Stimulated activated CD4-positive, alpha-beta T cell treated with anti-CD3 and anti-CD28 coated beads, TNF-alpha, amount 100 ng/mL, for 1 hour (primary cell): ENCODE results near the gene LPCAT1.

Experiments
- DNase-seq, 3 donors: peaks; one replicate each; pipeline ENCODE4 v3.0.0-alpha.2; 2020; ENCODE audit warnings: low read depth in 3 of 3, low spot score in 1 of 3

The LPCAT1 gene

DNA sequence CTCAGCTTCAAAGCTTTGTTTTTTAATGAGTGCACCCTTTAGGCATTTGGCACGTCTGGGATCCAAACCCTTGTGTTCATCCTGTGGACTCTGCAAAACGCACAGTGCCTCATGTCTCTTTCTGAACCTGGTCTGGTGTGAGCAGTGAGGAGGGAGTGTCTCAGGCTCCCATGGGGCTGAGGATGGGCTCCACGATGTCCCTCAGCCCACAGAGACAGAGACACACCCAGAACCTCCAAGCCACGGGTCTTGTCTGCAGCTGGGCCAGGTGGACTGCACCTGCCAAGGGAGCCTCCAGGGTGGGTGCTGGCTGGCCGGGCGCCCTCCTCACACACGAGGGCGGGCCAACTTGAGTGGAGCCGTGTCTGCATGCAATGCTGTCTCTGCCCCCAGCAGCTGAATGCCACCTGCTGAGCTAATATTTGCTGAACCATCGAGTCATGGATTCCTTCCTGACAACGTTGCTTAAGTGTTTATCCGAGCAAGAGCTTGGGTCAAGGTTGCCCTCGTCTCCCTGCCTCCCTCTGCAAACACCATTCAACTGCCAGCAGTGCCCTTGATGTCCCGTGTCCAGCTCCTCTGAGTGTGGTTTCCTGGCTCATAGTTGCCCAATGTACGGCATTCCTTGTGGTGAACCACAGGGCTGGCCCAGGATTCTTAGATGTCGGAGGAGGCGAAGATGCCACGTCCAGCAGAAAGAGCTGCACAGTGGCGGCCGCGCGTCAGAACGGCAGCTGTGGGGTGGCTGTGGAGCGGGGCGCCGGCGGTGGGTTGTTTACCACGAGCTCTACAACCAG, 31.4 kb upstream of the LPCAT1 start:
- DNase-seq = no peak

DNA sequence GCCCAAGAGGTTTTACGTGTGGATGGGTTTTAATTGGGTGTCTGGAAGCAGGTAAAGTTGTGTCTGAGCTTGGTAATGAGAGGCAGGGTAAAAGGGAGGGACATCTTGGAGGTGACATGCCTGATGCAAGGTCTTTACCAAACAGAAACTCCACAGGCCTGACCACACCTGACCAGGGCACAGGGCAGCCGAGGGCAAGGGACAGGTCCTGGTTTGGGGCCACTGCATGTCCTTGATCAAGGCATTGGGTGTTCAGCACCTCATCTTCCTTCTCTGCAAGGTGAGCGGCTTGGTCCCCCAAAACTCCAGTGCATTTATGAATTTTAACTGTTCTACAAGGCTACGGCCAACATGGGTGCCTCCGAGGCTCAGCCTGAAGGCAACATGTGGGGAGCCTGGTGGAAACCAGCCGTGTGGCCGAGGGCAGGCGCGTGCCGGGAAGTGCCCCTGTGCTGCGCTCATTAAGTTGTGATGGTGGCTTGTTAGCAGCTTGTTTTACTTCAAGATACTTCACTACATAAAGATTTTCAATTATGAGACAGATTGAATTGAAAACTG, 30.7 kb upstream of the LPCAT1 start:
- no peak for DNase-seq

DNA sequence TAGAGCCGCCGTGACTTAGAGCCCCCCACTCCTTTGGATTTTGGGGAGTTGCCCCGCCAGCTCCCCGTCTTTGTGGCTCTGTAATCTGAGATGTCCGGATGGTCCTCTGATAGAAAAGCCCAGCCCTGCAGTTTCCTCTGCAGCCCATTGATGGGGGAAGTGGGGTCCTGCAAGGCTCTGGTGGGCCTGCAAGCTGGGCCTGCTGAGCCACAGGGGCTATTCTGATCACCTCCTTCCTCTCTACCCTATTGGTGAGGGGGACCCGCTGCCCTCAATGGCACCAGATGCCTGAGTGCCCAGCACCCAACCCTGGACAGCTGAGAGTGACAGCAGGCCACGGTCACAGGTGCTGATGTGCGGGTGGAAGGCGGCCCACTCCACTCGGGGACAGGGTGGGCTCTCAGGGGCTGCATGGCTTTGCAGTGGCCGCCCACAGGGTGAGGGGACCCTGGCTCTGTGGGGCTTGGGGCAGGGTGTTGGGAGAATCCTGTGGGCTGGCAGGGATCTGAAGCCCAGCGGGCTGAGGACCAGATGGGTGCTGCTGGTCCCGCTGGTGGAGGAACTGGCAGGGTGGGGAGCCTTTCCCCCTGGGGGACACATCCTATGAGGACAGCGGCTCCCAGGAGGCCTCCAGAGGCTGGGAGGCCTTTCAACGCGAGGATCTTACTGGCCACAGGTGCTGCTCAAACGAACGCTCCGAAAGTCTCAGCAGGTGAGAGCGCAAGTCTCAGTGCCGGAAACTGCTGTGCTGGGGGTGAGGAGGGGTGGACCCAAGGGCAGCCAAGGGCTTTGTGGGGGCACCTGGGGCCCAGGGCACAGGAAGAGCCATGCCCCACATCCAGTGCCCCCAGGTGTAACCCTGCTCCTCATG, 30.0 kb upstream of the LPCAT1 start:
- DNase-seq = no peak

DNA sequence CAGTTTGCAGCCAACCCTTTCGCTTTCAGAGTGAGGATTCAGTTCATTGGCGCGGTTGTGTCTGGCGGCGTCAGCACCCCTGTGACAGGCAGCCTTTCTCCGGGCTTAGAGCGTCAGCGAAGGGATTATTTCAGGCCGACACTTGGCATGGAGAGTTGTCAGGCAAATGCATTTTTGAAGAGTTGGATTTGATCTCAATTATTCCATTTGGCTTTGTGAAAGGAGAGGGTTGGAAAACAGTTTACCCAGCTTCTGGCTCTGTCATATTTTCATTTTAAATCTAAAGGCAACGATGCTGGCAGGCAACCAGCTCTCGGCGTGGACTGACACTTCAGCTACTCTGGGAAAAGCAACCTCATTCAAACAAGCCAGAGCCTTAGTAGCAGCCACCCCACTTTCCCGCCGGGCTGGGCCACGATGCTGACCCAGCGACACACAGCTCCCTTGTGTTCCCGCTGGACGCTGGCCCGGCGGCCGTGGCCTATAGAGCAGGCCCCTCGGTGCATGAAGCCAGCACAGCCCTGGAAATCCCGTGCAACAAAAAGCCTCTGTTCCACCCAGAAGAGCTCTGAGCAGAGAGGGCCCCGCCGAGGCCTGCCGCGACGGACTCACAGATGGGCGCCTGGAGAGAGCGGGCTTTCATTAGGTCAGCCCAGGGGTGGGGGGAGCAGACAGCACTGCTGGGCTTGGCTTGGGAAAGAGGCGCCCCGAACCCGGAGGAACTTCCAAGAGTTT, 28.9 kb upstream of the LPCAT1 start:
- DNase-seq = no peak

DNA sequence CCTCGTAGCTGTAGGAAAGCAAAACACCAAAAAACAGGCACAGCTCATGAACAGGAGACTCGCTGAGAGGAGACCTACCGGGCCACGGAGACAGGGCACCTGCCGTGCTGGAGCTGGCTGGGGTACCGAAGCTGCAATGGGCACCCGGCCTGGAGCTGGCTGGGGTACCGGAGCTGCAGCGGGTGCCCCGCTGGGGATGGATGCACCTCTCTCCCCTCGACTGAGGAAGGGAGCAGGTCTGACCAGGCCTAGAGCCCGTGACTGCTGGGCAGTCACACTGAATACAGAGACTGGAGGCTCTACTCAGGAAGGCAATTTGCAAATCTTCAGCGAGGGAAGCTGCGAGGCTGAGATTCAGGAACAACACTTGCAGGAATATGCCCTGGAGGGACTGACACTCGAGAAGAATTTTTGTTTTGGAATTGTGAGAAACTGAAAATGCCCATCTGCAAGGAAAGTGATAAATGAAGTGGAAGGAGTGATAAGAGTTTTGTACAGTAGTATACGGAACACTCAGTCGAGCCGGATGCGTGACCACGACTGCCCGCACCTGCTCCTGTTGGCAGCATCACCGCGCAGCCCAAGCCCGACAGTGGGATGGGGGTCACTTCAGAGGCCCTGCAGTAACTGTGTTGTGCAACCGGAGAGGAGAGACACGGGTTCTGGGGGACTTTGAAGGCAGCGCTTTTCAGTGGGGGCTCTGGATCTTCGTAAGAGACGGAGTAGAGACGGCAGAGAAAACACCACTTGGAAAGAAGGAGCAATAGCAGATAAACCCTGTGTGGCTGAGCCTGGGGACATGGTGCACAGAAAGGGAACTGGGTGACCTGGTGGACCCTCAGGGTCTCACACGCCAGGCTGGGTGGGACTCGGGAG, 27.9 kb upstream of the LPCAT1 start:
- DNase-seq = no peak

DNA sequence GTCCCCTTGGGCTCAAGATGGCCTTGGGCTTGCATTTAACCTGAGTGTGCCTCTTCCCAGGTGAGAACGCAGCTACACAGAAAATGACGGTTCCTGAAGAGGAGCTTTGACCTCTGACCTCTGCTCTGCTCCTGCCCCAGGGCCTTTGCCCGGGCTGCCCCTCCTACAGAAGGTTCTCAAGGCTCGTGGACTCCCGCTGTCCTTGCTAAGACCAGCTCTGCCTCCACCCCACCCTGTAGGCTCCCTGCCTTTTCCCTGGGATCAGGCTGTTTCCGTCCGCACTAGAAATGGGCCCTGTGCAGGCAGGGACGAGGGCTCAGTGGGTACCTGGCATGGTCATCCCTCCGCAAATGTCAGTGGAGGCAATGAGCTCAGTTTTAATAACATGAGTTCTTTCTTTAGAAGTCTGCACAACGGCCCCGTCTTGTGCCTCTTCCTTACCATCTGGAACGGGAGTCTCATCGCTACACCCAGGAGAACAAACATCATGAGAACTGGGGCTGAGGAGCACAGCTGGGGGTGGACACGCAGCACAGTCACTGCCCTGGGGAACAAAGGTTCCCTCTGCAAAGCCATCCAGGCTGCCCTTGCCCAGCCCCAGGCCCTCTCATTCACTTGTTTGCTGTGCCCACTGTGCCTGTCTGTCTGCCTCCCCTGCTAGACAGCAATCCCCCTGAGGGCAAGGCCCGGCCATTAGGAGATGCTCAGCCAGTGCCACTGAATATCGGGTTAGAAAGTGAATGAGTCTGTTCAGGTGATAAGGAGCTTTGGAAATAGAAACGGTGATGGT, 26.7 kb upstream of the LPCAT1 start:
- DNase-seq = no peak

DNA sequence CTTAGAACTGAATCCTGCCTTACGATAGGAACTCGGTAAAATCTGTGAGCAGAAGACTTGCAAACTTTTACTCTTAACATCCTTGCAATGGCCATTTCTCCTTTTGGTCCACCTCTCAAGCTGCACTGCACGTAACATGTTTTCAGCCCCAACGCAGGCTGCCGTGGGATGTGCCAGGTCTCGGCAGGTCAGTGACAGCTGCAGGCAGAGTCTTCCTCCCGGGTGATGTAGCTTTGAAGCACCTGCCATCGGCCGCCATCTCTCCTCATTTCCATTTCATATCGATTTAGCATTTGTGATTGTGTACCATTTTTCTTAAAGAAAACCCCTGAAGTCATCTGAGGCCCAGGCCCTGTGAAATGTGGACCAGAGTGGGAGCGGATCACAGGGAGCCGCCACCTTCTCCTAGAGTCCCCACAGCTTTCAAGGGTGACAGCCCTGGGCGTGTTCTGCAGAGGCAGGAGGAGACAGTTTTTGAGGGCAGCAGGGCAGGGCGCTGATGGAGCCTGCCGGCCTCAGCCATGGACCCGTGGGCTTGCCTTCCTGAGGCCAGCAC, 25.8 kb upstream of the LPCAT1 start:
- no peak for DNase-seq

DNA sequence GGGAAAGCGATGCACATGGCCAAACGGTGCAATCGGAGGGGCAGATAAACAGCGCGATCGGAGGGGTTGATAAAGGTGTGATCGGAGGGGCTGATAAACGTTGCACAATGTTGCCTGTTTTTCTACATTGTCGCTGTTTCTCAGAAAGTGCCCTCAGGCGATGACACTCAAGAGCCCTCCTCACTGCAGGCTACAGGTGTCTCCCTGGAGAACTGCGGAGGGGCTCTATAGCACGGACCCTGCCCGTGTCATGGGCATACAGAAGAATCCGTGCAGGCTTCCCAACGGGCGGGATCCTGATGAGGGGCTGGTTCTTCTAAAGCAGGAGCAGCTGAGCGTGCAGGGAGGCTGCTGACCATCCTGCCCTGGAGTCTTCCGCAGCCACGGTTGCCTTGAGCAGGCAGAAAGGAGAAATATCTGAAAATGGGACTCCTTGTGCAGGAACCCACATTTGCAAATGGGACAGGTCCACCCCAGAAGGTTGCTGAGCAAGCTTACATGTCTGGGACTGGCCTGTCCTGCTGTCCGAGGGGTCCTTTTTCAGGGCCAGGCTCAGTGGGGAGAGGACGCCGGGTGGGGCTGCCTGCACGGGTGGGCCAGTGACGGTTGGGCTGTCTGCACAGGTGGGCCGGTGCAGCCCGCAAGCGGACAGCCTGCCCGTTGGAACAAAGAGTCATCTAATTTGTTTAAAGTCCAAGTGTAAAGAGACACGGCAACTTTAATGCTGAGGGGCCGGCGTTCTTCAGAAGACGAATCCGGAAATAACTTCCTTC, 25.1 kb upstream of the LPCAT1 start:
- DNase-seq = no peak

DNA sequence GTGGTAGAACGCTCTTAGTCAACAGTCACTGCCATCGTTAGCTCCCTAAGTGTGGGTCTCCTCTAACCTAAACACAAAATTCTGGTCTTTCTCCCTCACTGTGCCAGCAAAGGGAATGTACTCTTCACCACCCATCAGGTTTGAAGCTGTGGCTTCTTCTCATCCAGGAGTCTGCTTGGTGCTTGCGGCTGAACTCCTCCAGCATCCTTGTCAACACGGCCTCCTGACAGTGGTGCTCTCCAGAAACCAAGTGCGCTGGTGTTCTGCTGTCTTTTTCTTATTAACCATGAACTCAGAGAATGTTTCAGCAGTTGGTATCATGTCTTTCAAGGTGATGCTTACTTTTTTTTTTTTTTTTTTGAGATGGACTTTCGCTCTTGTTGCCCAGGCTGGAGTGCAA, 23.9 kb upstream of the LPCAT1 start:
- no peak for DNase-seq

DNA sequence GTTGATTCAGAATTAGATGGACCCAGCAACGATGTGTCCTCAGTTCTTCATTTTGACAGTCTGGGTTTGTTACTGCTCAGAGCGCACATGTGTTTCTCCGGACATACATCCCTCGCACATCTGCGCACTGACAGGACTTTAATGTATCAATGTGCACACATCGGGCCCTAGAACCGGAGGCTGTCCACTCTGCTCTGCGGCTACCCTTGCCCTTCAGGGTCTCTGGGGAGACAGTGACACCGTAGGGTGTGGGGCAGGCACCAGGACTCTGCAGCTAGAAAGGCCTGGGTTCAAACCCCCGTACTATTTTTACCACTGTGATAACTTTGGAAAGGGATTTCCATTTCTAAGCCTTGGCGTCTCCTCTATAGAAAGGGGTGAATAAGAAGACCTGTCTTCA, 23.5 kb upstream of the LPCAT1 start:
- DNase-seq = no peak

DNA sequence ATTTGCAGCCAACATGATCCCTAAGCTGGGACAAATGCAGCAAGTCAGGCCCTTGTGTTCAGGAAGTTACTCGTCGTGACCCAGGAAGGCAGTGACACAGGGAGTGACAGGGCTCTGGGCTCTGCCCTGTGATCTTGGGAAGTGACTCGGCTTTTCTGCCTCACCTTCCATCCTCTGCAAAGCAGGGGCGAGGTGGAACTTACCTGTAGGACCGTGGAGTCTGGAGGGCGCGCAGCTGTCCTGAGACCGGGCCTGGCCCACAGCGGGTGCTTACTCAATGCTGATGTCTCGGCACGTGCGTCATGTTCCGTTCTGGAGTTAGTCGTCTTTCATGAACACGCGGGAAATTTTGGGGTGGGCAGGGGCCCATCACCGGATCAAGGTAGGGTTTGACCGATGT, 22.8 kb upstream of the LPCAT1 start:
- no peak for DNase-seq

DNA sequence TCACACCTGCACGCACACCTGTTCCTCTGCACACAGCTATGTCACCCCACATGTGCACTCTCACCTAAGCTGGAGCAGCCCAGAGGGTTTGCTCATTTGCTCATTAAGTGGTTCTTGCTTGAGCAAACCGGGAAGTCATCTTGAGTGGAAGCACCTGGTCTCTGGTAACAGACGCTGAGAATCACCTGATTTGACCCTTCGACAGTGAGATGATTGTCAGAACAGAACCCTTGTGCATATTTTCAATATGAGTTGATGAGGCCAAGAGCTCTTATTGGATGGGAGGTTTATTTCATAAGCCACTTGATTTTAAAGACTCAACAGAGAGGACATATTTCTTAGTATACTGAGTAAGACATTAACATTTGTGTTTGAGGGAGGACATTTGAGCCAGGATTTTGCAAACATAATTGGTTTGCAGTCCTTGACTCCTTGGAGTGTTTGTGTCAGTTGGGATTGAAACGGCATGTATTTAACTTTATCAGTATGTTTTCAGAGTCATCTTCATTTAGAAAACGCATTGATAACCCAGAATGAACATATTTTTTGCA, 22.1 kb upstream of the LPCAT1 start:
- no peak for DNase-seq

DNA sequence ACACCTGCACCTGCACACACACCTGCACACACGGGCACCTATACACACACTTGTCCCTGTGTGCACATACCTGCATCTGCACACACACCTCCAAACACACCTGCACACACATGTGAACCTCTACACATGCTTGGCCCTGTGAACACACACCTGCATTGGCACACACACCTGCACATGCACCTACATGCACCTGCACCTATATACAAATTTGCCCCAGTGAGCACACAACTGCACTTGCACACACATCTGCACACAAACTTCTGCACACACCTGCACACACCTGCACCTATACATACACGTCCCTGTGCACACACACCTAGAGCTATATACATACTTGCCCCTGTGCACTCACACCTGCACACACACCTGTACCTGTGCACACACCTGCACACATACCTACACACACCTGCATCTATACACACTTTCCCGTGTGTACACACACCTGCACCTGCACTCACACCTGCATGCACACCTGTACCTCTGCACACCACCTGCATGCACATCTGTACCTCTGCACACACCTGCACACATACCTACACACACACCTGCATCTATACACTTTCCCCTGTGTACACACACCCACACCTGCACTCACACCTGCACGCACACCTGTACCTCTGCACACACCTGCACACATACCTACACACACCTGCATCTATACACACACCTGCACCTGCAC, 21.5 kb upstream of the LPCAT1 start:
- DNase-seq = no peak

DNA sequence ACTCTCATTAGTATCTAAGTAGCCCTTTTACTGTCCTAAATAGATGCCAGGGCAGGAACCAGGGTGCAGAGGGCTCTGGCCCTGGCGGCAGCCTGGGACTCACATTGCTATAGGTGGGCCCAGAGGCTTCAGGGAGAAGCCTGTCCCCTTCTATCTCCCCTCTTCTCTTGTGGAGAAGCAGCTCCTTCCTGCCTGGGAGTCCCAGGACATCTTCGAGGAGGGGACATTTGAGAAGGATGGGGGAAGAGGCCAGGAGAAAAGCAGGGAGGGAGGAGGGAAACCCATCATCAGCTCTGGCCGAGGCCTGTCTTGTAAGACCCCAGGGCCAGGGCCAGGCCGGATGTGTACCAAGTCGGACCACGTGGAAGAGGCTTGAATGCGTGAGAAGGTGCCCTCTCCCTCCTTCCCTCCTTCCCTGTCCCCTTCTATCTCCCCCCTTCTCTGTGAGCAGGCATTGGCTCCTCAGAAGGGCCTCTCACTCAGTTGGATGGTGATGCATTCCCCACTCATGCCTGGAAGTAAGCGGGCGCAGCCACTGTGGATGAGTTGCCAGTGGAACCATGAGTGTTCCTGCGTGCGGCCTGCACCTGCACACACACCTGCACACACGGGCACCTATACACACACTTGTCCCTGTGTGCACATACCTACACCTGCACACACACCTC, 20.7 kb upstream of the LPCAT1 start:
- DNase-seq = no peak

DNA sequence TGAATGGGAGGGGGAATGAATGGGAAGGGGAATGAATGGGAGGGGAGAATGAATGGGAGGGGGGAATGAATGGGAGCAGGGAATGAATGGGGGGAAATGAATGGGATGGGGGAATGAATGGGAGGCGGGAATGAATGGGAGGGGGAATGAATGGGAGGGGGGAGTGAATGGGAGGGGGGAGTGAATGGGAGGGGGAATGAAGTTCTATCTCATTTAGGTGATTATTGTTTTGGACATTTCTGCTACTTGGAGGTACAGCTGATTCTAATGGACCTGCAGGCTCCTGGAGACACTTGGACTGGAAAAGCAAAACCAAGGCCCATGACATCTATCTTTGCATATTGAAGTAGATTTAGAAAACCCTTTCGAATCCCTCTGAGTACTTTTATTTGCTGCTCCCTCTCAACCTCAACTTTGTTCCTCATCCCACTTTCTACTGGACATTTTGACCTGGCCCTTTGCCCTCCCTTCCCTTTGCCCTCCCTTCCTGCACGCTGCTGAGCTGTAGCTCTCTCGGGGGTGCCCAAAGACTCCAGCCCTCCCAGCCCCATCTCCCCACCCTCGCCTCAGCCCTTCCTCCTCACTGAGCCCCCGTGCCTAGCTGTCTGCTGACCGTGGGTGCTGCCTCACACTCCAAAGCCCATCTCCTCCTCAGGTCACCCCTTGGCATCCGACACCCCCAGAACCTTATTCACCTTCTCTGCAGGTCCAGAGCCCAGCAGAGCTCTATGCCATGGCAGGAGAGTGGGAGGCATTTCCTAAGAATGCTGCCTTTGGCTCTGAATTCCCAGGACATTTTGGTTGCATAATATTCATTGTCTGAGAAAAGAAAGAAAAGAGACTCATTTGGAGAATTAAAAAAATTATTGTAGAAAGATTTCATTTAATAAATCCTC, 19.9 kb upstream of the LPCAT1 start:
- DNase-seq = no peak

DNA sequence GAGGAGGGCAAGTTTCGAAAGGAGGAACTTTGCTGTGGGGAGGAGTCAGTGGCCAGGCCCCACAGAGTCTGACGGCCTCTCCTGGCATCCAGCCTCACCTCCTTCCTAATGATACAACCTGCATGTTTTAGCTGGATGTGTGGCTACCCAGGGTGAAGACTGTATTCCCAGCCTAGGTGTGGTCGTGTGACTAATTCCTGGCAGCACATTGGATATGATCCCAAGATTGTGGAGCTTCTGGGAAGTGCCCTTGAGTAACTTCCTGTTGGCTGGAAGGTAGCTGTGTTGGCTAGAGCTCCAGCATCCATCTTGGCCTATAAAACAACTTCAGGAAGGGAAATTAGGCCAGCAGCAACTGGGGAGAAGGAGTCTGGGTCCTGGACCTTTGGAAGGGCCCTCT, 19.0 kb upstream of the LPCAT1 start:
- DNase-seq = no peak
